ENCODE results near the gene PPP6R3. TPM values are rescaled to one million over a fixed set of nuclear protein-coding genes. Genes with fewer than 3 reads are reported as not detected.
"Not testable (repeated sequence)": the region's sequence is repeated elsewhere in the genome, so short reads cannot be mapped to it uniquely, and the experiment has no call there.

Gene PPP6R3
- total RNA-seq, 1 experiment from 2014 or later = 122 TPM

DNA sequence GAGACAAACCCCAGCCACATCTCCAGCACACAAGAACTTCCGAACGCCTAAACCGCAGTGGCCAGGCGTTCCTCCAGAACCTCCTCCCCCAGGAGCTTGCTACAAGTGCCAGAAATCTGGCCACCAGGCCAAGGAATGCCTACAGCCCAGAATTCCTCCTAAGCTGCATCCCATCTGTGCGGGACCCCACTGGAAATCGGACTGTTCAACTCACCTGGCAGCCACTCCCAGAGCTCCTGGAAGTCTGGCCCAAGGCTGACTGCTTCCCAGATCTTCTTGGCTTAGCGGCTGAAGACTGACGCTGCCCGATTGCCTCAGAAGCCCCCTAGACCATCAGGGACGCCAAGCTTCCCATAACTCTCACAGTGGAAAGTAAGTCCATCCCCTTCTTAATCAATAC is 175.3 kb downstream of the PPP6R3 start:
- DNase-seq; H3K4me3 Mint-ChIP-seq (ENCODE audit: low read depth, unreplicated experiment); H3K36me3 Mint-ChIP-seq (ENCODE audit: insufficient read depth, unreplicated experiment); H3K4me1 Mint-ChIP-seq (ENCODE audit: low read depth, unreplicated experiment); intact Hi-C loops (cut with micrococcal nuclease; ENCODE audit: unreplicated experiment); BruUV-seq (replicated peaks); H3K27ac Mint-ChIP-seq (ENCODE audit: unreplicated experiment); H3K9me3 Mint-ChIP-seq (ENCODE audit: low read depth, unreplicated experiment); CTCF ChIA-PET: not testable (repeated sequence)
- peaks cover 73% of the 10 kb centered on the region for H3K27me3 Mint-ChIP-seq (ENCODE audit: unreplicated experiment)

- H3K4me1 Mint-ChIP-seq (ENCODE audit: low read depth, unreplicated experiment); H3K36me3 Mint-ChIP-seq (ENCODE audit: insufficient read depth, unreplicated experiment); H3K27ac Mint-ChIP-seq (ENCODE audit: unreplicated experiment); BruUV-seq (replicated peaks); H3K9me3 Mint-ChIP-seq (ENCODE audit: low read depth, unreplicated experiment); H3K4me3 Mint-ChIP-seq (ENCODE audit: low read depth, unreplicated experiment); CTCF ChIA-PET; DNase-seq; intact Hi-C loops (cut with micrococcal nuclease; ENCODE audit: unreplicated experiment): not testable (repeated sequence)
- peaks cover 100% of the 10 kb centered on the region for H3K27me3 Mint-ChIP-seq (ENCODE audit: unreplicated experiment)
Measured at GRCh38 chr11:68639322-68639721, 178.8 kb downstream of the PPP6R3 start.

DNA sequence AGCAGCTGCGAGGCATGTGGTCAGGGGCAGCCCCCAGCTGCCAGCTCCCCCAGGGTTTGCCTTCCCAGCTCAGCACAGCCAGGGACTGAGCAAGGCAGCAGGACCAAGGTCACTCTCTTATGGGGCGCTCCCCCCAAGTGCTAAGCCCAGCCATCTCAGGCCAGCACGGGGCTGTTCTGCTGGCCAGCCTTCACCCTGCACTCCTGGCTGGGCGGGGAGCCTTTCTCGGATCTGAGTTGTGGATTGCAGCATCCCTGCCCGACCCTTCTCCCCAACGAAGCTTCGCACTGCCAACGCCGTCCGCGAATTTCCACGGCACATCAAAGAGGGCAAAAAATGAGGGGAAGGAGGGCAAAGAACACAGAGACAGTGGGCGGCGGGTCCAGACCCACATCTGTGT is 181.3 kb downstream of the PPP6R3 start:
- Mint-ChIP-seq H3K9me3 (ENCODE audit: low read depth, unreplicated experiment) (peaks cover 10% of the 10 kb centered on the region), H3K27me3 (ENCODE audit: unreplicated experiment) (peaks cover 93% of the 10 kb centered on the region), H3K36me3 (ENCODE audit: insufficient read depth, unreplicated experiment) (no peaks in the 10 kb centered on the region), H3K4me3 (ENCODE audit: low read depth, unreplicated experiment) (no peak overlapping the region), H3K4me1 (ENCODE audit: low read depth, unreplicated experiment) (no peaks in the 10 kb centered on the region), H3K27ac (ENCODE audit: unreplicated experiment) (no peak overlapping the region)
- no peak for TF ChIP-seq CTCF (IDR thresholded peaks at IDR 0.05; ENCODE audit: unreplicated experiment)
- intact Hi-C loops (cut with micrococcal nuclease; ENCODE audit: unreplicated experiment) = no loop called here
- no peak for DNase-seq
- no TSS peak for BruUV-seq (replicated peaks)
- CTCF ChIA-PET = no interaction called here

DNA sequence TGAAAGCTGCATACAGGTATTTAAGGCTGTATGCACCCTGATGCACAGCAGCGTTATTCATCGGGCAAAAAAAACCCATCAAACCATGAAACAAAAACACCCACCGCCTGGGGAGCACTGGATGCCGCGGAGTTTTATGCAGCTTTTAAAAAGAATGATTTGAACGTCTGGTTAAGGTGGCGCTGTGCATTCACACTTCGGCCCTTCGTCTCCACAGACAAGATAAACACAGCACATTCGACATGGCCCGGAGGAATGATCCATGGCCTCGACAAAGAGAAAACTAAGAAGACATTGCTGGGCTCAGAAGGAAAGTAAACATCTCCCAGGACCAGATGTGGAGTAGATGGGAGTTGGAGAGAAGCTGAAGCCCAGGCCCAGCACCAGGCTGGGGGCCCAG is 183.0 kb downstream of the PPP6R3 start:
- no peak for DNase-seq
- peaks cover 87% of the 10 kb centered on the region for H3K27me3 Mint-ChIP-seq (ENCODE audit: unreplicated experiment)
- H3K27ac Mint-ChIP-seq (ENCODE audit: unreplicated experiment) = no peak overlapping the region
- no TSS peak for BruUV-seq (replicated peaks)
- H3K4me3 Mint-ChIP-seq (ENCODE audit: low read depth, unreplicated experiment) = no peak overlapping the region
- no peak for TF ChIP-seq CTCF (IDR thresholded peaks at IDR 0.05; ENCODE audit: unreplicated experiment)
- CTCF ChIA-PET = interaction anchor here (0.6 to 0.7 kb wide), 2 partner anchors 9 to 411 kb away, joined by 3 to 4 read pairs; no protein-coding TSS in a partner anchor
- no peaks in the 10 kb centered on the region for H3K4me1 Mint-ChIP-seq (ENCODE audit: low read depth, unreplicated experiment)
- H3K9me3 Mint-ChIP-seq (ENCODE audit: low read depth, unreplicated experiment) = peaks cover 13% of the 10 kb centered on the region
- H3K36me3 Mint-ChIP-seq (ENCODE audit: insufficient read depth, unreplicated experiment) = no peaks in the 10 kb centered on the region
- intact Hi-C loops (cut with micrococcal nuclease; ENCODE audit: unreplicated experiment) = no loop called here

DNA sequence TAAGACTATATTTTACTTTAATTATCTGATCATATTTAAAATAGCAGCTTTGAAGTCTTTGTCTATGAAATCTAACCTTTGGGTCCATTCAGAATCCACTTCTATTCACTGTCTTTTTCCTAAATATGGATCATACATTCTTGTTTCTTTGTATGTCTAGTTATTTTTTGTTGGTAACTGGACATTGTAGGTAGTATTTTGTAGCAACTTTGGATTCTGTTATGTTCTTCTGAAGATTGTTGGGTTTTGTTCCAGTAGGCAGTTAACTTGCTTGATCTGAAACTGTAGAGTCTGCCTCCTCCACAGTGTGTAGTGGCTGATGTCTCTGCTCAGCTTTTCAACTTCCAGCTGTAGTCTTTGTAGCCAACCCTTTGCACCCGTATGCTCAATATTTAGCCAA is 186.3 kb downstream of the PPP6R3 start:
- Mint-ChIP-seq H3K4me3 (ENCODE audit: low read depth, unreplicated experiment) (no peak overlapping the region), H3K36me3 (ENCODE audit: insufficient read depth, unreplicated experiment) (no peaks in the 10 kb centered on the region), H3K9me3 (ENCODE audit: low read depth, unreplicated experiment) (peaks cover 13% of the 10 kb centered on the region), H3K27me3 (ENCODE audit: unreplicated experiment) (peaks cover 57% of the 10 kb centered on the region), H3K27ac (ENCODE audit: unreplicated experiment) (no peak overlapping the region), H3K4me1 (ENCODE audit: low read depth, unreplicated experiment) (no peaks in the 10 kb centered on the region)
- no TSS peak for BruUV-seq (replicated peaks)
- intact Hi-C loops (cut with micrococcal nuclease; ENCODE audit: unreplicated experiment) = no loop called here
- no peak for TF ChIP-seq CTCF (IDR thresholded peaks at IDR 0.05; ENCODE audit: unreplicated experiment)
- CTCF ChIA-PET = no interaction called here
- no peak for DNase-seq
